GM23248 (cell line): ENCODE measurements around the gene PTPN7.

Source experiments
- EZH2 ChIP-seq: fragments of 200-600 bp; sonication (generic); IDR thresholded peaks from 2 replicates; pipeline ENCODE4 v1.6.1; 2018; ENCODE audit warnings: antibody characterized with exemption, mild to moderate bottlenecking; ENCODE audit not compliant: insufficient read depth, poor library complexity, severe bottlenecking
- EZH2phosphoT487 ChIP-seq: fragments of 200-600 bp; sonication (generic); IDR thresholded peaks from 2 replicates; pipeline ENCODE4 v1.6.1; 2018; ENCODE audit warnings: antibody characterized with exemption, moderate library complexity, mild to moderate bottlenecking, low read depth; ENCODE audit not compliant: insufficient read depth

GRCh38 chr1:202173993-202174392 is 13.6 kb upstream of the PTPN7 start:
- TF ChIP-seq EZH2 (no peak), EZH2phosphoT487 (no peak)
